GM18868 (cell line): ENCODE results near the gene ZNF597.

Experiments
- ATAC-seq: cut with Tn5 transposase; IDR thresholded peaks from one replicate; pipeline ENCODE4 v1.9.1; 2021; ENCODE audit warnings: mild to moderate bottlenecking, moderate library complexity; ENCODE audit not compliant: unreplicated experiment

The ZNF597 gene

GRCh38 chr16:3443108-3444031 is at the start of gene ZNF597, which contains the start of gene NAA60:
ZNF597 (minus strand) TSS chr16:3443504; CDS start chr16:3443153, 351 bp downstream.
NAA60 (plus strand) TSS chr16:3443680; CDS start chr16:3476228, 32,548 bp downstream.
- peak; percentile 84 for ATAC-seq

GRCh38 chr16:3492356-3492755 is 49.1 kb upstream of the ZNF597 start:
- ATAC-seq: no peak

GRCh38 chr16:3490911-3491629 is 47.8 kb upstream of the ZNF597 start:
- ATAC-seq: no peak

- ATAC-seq: no peak
These were observed 45.5 kb upstream of the ZNF597 start for GRCh38 chr16:3488801-3489200.

- no peak for ATAC-seq
These were observed 44.5 kb upstream of the ZNF597 start for GRCh38 chr16:3487521-3488410.

GRCh38 chr16:3486506-3487215 is 43.4 kb upstream of the ZNF597 start:
- ATAC-seq: no peak

GRCh38 chr16:3485821-3486505 is 42.7 kb upstream of the ZNF597 start:
- ATAC-seq: no peak

GRCh38 chr16:3485097-3485745 is 41.9 kb upstream of the ZNF597 start:
- no peak for ATAC-seq

- no peak for ATAC-seq
These were observed 41.2 kb upstream of the ZNF597 start for GRCh38 chr16:3484318-3485096.

- ATAC-seq: no peak
These were observed 39.4 kb upstream of the ZNF597 start for GRCh38 chr16:3482659-3483241.

GRCh38 chr16:3481696-3482658 is 38.7 kb upstream of the ZNF597 start:
- no peak for ATAC-seq

- no peak for ATAC-seq
These were observed 37.8 kb upstream of the ZNF597 start for GRCh38 chr16:3480901-3481695.

GRCh38 chr16:3479654-3480216 is 36.4 kb upstream of the ZNF597 start:
- ATAC-seq: no peak

GRCh38 chr16:3478242-3478925 is 35.1 kb upstream of the ZNF597 start:
- no peak for ATAC-seq

- no peak for ATAC-seq
These were observed 33.1 kb upstream of the ZNF597 start for GRCh38 chr16:3476409-3476808.
